ENCODE results near the gene RHOT2. TPM values are rescaled to one million over a fixed set of nuclear protein-coding genes. Genes with fewer than 3 reads are reported as not detected.
"Not testable (repeated sequence)": the region's sequence is repeated elsewhere in the genome, so short reads cannot be mapped to it uniquely, and the experiment has no call there.

The RHOT2 gene
- total RNA-seq, 1 experiment from 2014 or later = 163 TPM

GRCh38 chr16:689175-689897 is 21.4 kb downstream of the RHOT2 start:
- Mint-ChIP-seq H3K27ac (ENCODE audit: unreplicated experiment) (peak overlapping the region; percentile 88), H3K27me3 (ENCODE audit: unreplicated experiment) (peaks cover 32% of the 10 kb centered on the region)

DNA sequence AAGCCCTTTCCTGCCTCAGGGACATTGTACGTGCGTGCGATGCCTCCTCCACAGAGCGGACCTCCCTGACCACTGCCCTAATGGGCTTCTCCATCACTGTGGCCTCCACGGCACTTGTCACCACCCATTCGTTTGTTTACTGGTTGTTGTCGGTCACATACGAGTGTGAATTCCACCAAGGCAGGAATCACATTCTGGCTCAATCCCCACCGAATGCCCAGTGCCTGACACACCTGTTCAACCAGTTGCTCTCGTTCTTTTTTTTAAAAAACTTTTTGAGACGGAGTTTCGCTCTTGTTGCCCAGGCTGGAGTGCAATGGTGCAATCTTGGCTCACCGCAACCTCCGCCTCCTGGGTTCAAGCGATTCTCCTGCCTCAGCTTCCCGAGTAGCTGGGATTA is 23.3 kb downstream of the RHOT2 start:
- H3K27me3 Mint-ChIP-seq (ENCODE audit: unreplicated experiment) = peaks cover 51% of the 10 kb centered on the region

More at GRCh38 chr16:689175-689897, 21.4 kb downstream of the RHOT2 start:
- DNase-seq = no peak
- Mint-ChIP-seq H3K4me1 (ENCODE audit: low read depth, unreplicated experiment) (no peaks in the 10 kb centered on the region), H3K36me3 (ENCODE audit: insufficient read depth, unreplicated experiment) (peaks cover 77% of the 10 kb centered on the region), H3K4me3 (ENCODE audit: low read depth, unreplicated experiment) (peak overlapping the region; percentile 98), H3K9me3 (ENCODE audit: low read depth, unreplicated experiment) (no peaks in the 10 kb centered on the region)
- TF ChIP-seq CTCF (IDR thresholded peaks at IDR 0.05; ENCODE audit: unreplicated experiment) = no peak
- intact Hi-C loops (cut with micrococcal nuclease; ENCODE audit: unreplicated experiment) = no loop called here
- CTCF ChIA-PET = interaction anchor here (0.5 to 1.4 kb wide), 2 partner anchors 8 to 455 kb away, joined by 3 read pairs; no protein-coding TSS in a partner anchor
- no TSS peak for BruUV-seq (replicated peaks)

GRCh38 chr16:692356-693108 is 24.6 kb downstream of the RHOT2 start:
- no peak overlapping the region for H3K27ac Mint-ChIP-seq (ENCODE audit: unreplicated experiment)
- CTCF ChIA-PET = interaction anchor here (0.6 kb wide), 1 partner anchor 13 kb away, joined by 3 read pairs; no protein-coding TSS in a partner anchor
- no peak for TF ChIP-seq CTCF (IDR thresholded peaks at IDR 0.05; ENCODE audit: unreplicated experiment)
- intact Hi-C loops (cut with micrococcal nuclease; ENCODE audit: unreplicated experiment) = no loop called here
- peaks cover 64% of the 10 kb centered on the region for H3K27me3 Mint-ChIP-seq (ENCODE audit: unreplicated experiment)
- peaks cover 9% of the 10 kb centered on the region for H3K4me1 Mint-ChIP-seq (ENCODE audit: low read depth, unreplicated experiment)
- H3K9me3 Mint-ChIP-seq (ENCODE audit: low read depth, unreplicated experiment) = no peaks in the 10 kb centered on the region
- BruUV-seq (replicated peaks) = no TSS peak
- H3K36me3 Mint-ChIP-seq (ENCODE audit: insufficient read depth, unreplicated experiment) = peaks cover 46% of the 10 kb centered on the region
- peak overlapping the region; percentile 27 for H3K4me3 Mint-ChIP-seq (ENCODE audit: low read depth, unreplicated experiment)
- no peak for DNase-seq

More for the DNA sequence above, 23.3 kb downstream of the RHOT2 start:
- BruUV-seq (replicated peaks); DNase-seq; intact Hi-C loops (cut with micrococcal nuclease; ENCODE audit: unreplicated experiment); H3K4me1 Mint-ChIP-seq (ENCODE audit: low read depth, unreplicated experiment); H3K27ac Mint-ChIP-seq (ENCODE audit: unreplicated experiment); H3K9me3 Mint-ChIP-seq (ENCODE audit: low read depth, unreplicated experiment); CTCF ChIA-PET: not testable (repeated sequence)
- Mint-ChIP-seq H3K4me3 (ENCODE audit: low read depth, unreplicated experiment) (peak overlapping the region; percentile 98), H3K36me3 (ENCODE audit: insufficient read depth, unreplicated experiment) (peaks cover 58% of the 10 kb centered on the region)

DNA sequence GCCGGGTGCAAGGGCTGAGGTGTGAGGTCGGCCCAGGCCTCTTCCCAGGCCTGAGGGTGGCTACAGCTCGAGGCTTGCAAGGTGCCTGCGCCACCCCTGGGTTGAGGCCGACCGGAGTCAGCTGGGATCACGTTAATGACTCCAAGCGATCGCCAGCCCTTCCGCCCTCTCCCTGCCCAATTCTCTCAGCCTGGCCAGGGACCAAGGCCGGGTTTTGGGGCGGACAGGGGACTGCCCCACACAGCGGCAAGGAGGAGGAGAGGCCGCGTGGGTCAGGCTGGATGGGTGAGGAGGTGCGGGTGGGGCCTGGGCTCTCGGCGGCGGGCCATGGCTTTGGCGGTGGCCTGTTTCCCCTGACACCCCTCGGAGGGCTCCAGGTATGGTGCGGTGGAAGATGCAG is 25.4 kb downstream of the RHOT2 start:
- H3K9me3 Mint-ChIP-seq (ENCODE audit: low read depth, unreplicated experiment) = no peaks in the 10 kb centered on the region
- peaks cover 42% of the 10 kb centered on the region for H3K36me3 Mint-ChIP-seq (ENCODE audit: insufficient read depth, unreplicated experiment)
- peaks cover 9% of the 10 kb centered on the region for H3K4me1 Mint-ChIP-seq (ENCODE audit: low read depth, unreplicated experiment)
- intact Hi-C loops (cut with micrococcal nuclease; ENCODE audit: unreplicated experiment) = no loop called here
- no peak for TF ChIP-seq CTCF (IDR thresholded peaks at IDR 0.05; ENCODE audit: unreplicated experiment)
- CTCF ChIA-PET = no interaction called here
- peak overlapping the region; percentile 59 for H3K4me3 Mint-ChIP-seq (ENCODE audit: low read depth, unreplicated experiment)
- H3K27me3 Mint-ChIP-seq (ENCODE audit: unreplicated experiment) = peaks cover 72% of the 10 kb centered on the region
- BruUV-seq (replicated peaks) = no TSS peak
- DNase-seq = no peak
- H3K27ac Mint-ChIP-seq (ENCODE audit: unreplicated experiment) = no peak overlapping the region
